Prostate gland (tissue), 2 donors: ENCODE measurements around the gene EFR3B.

ENCODE experiments used
- CTCF ChIP-seq, 4 experiments: fragments of 200-600 bp in 2 of 4; fragments of 450-650 bp in 2 of 4; sonication (generic) in 2 of 4; IDR thresholded peaks; 1 replicate in 3 of 4; 2 replicates in 1 of 4; pipeline ENCODE4 v1.5.1; 2016 to 2019; ENCODE audit warnings: antibody characterized with exemption in 4 of 4, mild to moderate bottlenecking in 2 of 4, moderate library complexity in 2 of 4
- POLR2A ChIP-seq: fragments of 450-650 bp; IDR thresholded peaks from one replicate; pipeline ENCODE4 v1.6.1; 2016; ENCODE audit warnings: antibody characterized with exemption, mild to moderate bottlenecking

GRCh38 chr2:25202275-25202674 is 160.4 kb downstream of the EFR3B start:
- TF ChIP-seq CTCF (IDR thresholded peaks at IDR 0.05) (no peak), POLR2A (no peak)
